Gastrocnemius medialis (tissue), 4 donors: ENCODE data around the gene ATG2A. TPM values are rescaled to one million over a fixed set of nuclear protein-coding genes. Genes with fewer than 3 reads are reported as not detected.

Experiments
- ATAC-seq, 2 donors: fragments of 150-250 bp; one replicate each; pipeline ENCODE4 v1.9.1; 2016
- DNase-seq, 2 donors: peaks; one replicate each; pipeline ENCODE4 v3.0.0-alpha.2; 2019
- H3K27ac ChIP-seq, 4 donors: fragments of 200-600 bp; sonication (generic); 1 replicate in 1 of 4; 2 replicates in 3 of 4; pipeline ENCODE4 v1.5.1; 2016 to 2018; ENCODE audit warnings: mild to moderate bottlenecking in 2 of 4, moderate library complexity in 1 of 4
- H3K27me3 ChIP-seq, 3 donors: fragments of 200-600 bp; sonication (generic) in 2 of 3; 1 replicate in 1 of 3; 2 replicates in 2 of 3; pipeline versions ENCODE4 v1.5.1 to v1.6.0; 2016 to 2019; ENCODE audit warnings: mild to moderate bottlenecking in 1 of 3, moderate library complexity in 1 of 3
- H3K36me3 ChIP-seq, 2 donors: fragments of 200-600 bp; sonication (generic) in 1 of 2; one replicate each; pipeline ENCODE4 v1.5.1; 2017 to 2018
- H3K4me1 ChIP-seq, 2 donors: fragments of 200-600 bp; sonication (generic) in 1 of 2; one replicate each; pipeline ENCODE4 v1.5.1; 2016 to 2017; ENCODE audit warnings: mild to moderate bottlenecking in 2 of 2
- H3K4me3 ChIP-seq, 4 donors: fragments of 200-600 bp; sonication (generic) in 3 of 4; 1 replicate in 1 of 4; 2 replicates in 3 of 4; pipeline ENCODE4 v1.5.1; 2016 to 2019; ENCODE audit warnings: mild to moderate bottlenecking in 2 of 4
- H3K9me3 ChIP-seq, 3 donors: fragments of 200-600 bp; sonication (generic) in 2 of 3; 1 replicate in 1 of 3; 2 replicates in 2 of 3; pipeline ENCODE4 v1.5.1; 2016 to 2019
- CTCF ChIP-seq, 5 experiments: fragments of 450-650 bp in 3 of 5; fragments of 200-600 bp in 2 of 5; sonication (generic) in 2 of 5; IDR thresholded peaks in 4 of 5; conservative IDR thresholded peaks in 1 of 5; 1 replicate in 4 of 5; 2 replicates in 1 of 5; pipeline ENCODE4 v1.5.1; 2016 to 2019; ENCODE audit warnings: antibody characterized with exemption in 5 of 5, mild to moderate bottlenecking in 3 of 5, moderate library complexity in 3 of 5
- POLR2A ChIP-seq, 2 donors: fragments of 450-650 bp; IDR thresholded peaks; one replicate each; pipeline ENCODE4 v1.6.1; 2017; ENCODE audit warnings: antibody characterized with exemption in 2 of 2, mild to moderate bottlenecking in 2 of 2, moderate library complexity in 2 of 2
- in situ Hi-C, 4 donors: fragments of 200-750 bp; cut with MboI; loops; one replicate each; pipeline versions ENCODE4 v1.15.0 to v1.8.0; 2017; ENCODE audit warnings: low sequenced_read_pairs in 4 of 4
- intact Hi-C: fragments of 100-400 bp; cut with DNase I; formaldehyde crosslinking; loops from one replicate; pipeline ENCODE4 v1.15.1; 2023; ENCODE audit warnings: low total_unique reads
- total RNA-seq, 4 donors: library from RNA; depleted of rRNA; stranded (reverse); fragments of >200 nt; gene quantifications; one replicate each; pipeline versions ENCODE4 v1.1.0 to v1.2.3, GENCODE V29; 2016

Gene ATG2A
- total RNA-seq, 4 donors from 2014 or later, result 10.7 to 97.5 (median 37.9) TPM

- ATAC-seq (no peak), DNase-seq (no peak)
- Histone ChIP-seq H3K36me3 (peaks cover 0 to 43% of the 10 kb centered on the region in 2 donors), H3K4me1 (peaks cover 0 to 4% of the 10 kb centered on the region in 2 donors), H3K27me3 (no peaks in the 10 kb centered on the region), H3K27ac (no peak overlapping the region), H3K4me3 (no peak overlapping the region), H3K9me3 (no peaks in the 10 kb centered on the region)
- no peak for TF ChIP-seq CTCF (IDR thresholded peaks at IDR 0.05 in 4 of 5, conservative IDR thresholded peaks at IDR 0.05 in 1 of 5)
- TF ChIP-seq POLR2A (IDR thresholded peaks at IDR 0.05), result no peak
- intact Hi-C loops (no loop called here), in situ Hi-C loops (no loop called here)
These were observed 20.5 kb downstream of the ATG2A start for GRCh38 chr11:64896448-64897022.

- TF ChIP-seq POLR2A (IDR thresholded peaks at IDR 0.05) (no peak), CTCF (IDR thresholded peaks at IDR 0.05 in 4 of 5, conservative IDR thresholded peaks at IDR 0.05 in 1 of 5) (no peak)
- Histone ChIP-seq H3K36me3 (peaks cover 0 to 33% of the 10 kb centered on the region in 2 donors), H3K4me3 (no peak overlapping the region), H3K9me3 (no peaks in the 10 kb centered on the region), H3K27ac (no peak overlapping the region), H3K27me3 (no peaks in the 10 kb centered on the region), H3K4me1 (peaks cover 0 to 4% of the 10 kb centered on the region in 2 donors)
- no peak for DNase-seq
- ATAC-seq, result no peak
- intact Hi-C loops, result loop anchor here (1.0 kb wide), 1 partner anchor 48 kb away; no protein-coding TSS in a partner anchor
- in situ Hi-C loops, result loop anchor here in 3 of 4 donors (5.0 kb wide), 1 partner anchor 48 kb away; no protein-coding TSS in a partner anchor
These were observed 22.1 kb downstream of the ATG2A start for GRCh38 chr11:64894812-64895452.

- Histone ChIP-seq H3K9me3 (no peaks in the 10 kb centered on the region), H3K36me3 (peaks cover 0 to 33% of the 10 kb centered on the region in 2 donors), H3K27ac (peak overlapping the region in 1 of 4 donors; percentile 18), H3K4me1 (peaks cover 0 to 4% of the 10 kb centered on the region in 2 donors), H3K27me3 (no peaks in the 10 kb centered on the region), H3K4me3 (no peak overlapping the region)
- peak; percentile 80 to 94 (median 90) for TF ChIP-seq CTCF (IDR thresholded peaks at IDR 0.05 in 4 of 5, conservative IDR thresholded peaks at IDR 0.05 in 1 of 5)
- TF ChIP-seq POLR2A (IDR thresholded peaks at IDR 0.05), result no peak
- intact Hi-C loops, result loop anchor here (1.0 kb wide), 1 partner anchor 47 kb away; no protein-coding TSS in a partner anchor
- DNase-seq (peak; percentile 51 to 76), ATAC-seq (peak; percentile 54 to 85)
- in situ Hi-C loops, result loop anchor here in 3 of 4 donors (5.0 kb wide), 1 partner anchor 47 kb away; no protein-coding TSS in a partner anchor
These were observed 22.8 kb downstream of the ATG2A start for GRCh38 chr11:64894070-64894811.

- intact Hi-C loops (loop anchor here (1.0 kb wide), 1 partner anchor 46 kb away; no protein-coding TSS in a partner anchor), in situ Hi-C loops (loop anchor here in 3 of 4 donors (5.0 kb wide), 1 partner anchor 46 kb away; no protein-coding TSS in a partner anchor)
- Histone ChIP-seq H3K9me3 (no peaks in the 10 kb centered on the region), H3K27me3 (no peaks in the 10 kb centered on the region), H3K4me1 (peaks cover under 1 to 4% of the 10 kb centered on the region in 2 donors), H3K36me3 (peaks cover 0 to 27% of the 10 kb centered on the region in 2 donors), H3K4me3 (no peak overlapping the region), H3K27ac (peak overlapping the region; percentile 15 to 54 (median 19))
- DNase-seq (no peak), ATAC-seq (no peak)
- TF ChIP-seq CTCF (IDR thresholded peaks at IDR 0.05 in 4 of 5, conservative IDR thresholded peaks at IDR 0.05 in 1 of 5), result no peak
These were observed 23.6 kb downstream of the ATG2A start for GRCh38 chr11:64893194-64894069.
